Liver (tissue), 2 donors: ENCODE measurements around the gene PRKACG.

ENCODE experiments used
- CTCF ChIP-seq: fragments of 150-350 bp; IDR thresholded peaks from 2 replicates; pipeline ENCODE4 v1.5.1; 2017; ENCODE audit warnings: improper control_type of control experiment, low read depth, low read length; ENCODE audit not compliant: missing input control
- ZBTB33 ChIP-seq: IDR thresholded peaks from 2 replicates; pipeline ENCODE4 v1.6.1; 2016; ENCODE audit warnings: antibody characterized with exemption
- donor health status: healthy.

- TF ChIP-seq ZBTB33 (no peak), CTCF (no peak)
Measured at GRCh38 chr9:68978066-68978465, 35.8 kb downstream of the PRKACG start.
